Activated naive CD8-positive, alpha-beta T cell treated with anti-CD3 and anti-CD28 coated beads for 36 hours (primary cell): ENCODE measurements around the gene ITGAD. TPM values are rescaled to one million over a fixed set of nuclear protein-coding genes. Genes with fewer than 3 reads are reported as not detected.

Experiments
- DNase-seq: peaks from one replicate; pipeline ENCODE4 v3.0.0; 2021
- H3K27ac Mint-ChIP-seq: one replicate; pipeline ENCODE4 v1.8.0; 2022; ENCODE audit warnings: mild to moderate bottlenecking, moderate library complexity, mixed read lengths
- H3K27me3 Mint-ChIP-seq: one replicate; pipeline ENCODE4 v1.8.0; 2022; ENCODE audit warnings: mild to moderate bottlenecking, mixed read lengths
- H3K36me3 Mint-ChIP-seq: one replicate; pipeline ENCODE4 v1.8.0; 2021; ENCODE audit warnings: mild to moderate bottlenecking, mixed read lengths
- H3K4me1 Mint-ChIP-seq: one replicate; pipeline ENCODE4 v1.8.0; 2021; ENCODE audit warnings: mixed read lengths
- H3K4me3 Mint-ChIP-seq: one replicate; pipeline ENCODE4 v1.8.0; 2022; ENCODE audit warnings: mild to moderate bottlenecking, moderate library complexity, mixed read lengths
- H3K9me3 Mint-ChIP-seq: one replicate; pipeline ENCODE4 v1.8.0; 2022; ENCODE audit warnings: mixed read lengths
- total RNA-seq, 2 experiments: library from RNA; stranded (reverse); gene quantifications; one replicate each; pipeline ENCODE4 v1.2.3, GENCODE V29; 2021

Gene ITGAD
- total RNA-seq, result not detected

GRCh38 chr16:31393056-31393455, at the start of gene ITGAD:
Gene ITGAD, plus strand, starts transcription at chr16:31393335. Its CDS starts 26 bp downstream, at chr16:31393361.
- H3K9me3 Mint-ChIP-seq, result no peaks in the 10 kb centered on the region
- peaks cover 2% of the 10 kb centered on the region for H3K4me1 Mint-ChIP-seq
- H3K27ac Mint-ChIP-seq, result no peak within 1 kb of the TSS
- no peak within 1 kb of the TSS for H3K4me3 Mint-ChIP-seq
- H3K36me3 Mint-ChIP-seq, result no peaks in the 10 kb centered on the region
- DNase-seq, result no peak
- peaks cover 14% of the 10 kb centered on the region for H3K27me3 Mint-ChIP-seq

- Mint-ChIP-seq H3K9me3 (no peaks in the 10 kb centered on the region), H3K27ac (no peak overlapping the region), H3K4me1 (peaks cover 5% of the 10 kb centered on the region), H3K36me3 (no peaks in the 10 kb centered on the region), H3K4me3 (no peak overlapping the region), H3K27me3 (no peaks in the 10 kb centered on the region)
- no peak for DNase-seq
Measured at GRCh38 chr16:31344712-31345111, 48.4 kb upstream of the ITGAD start.

GRCh38 chr16:31347445-31347844, 45.7 kb upstream of the ITGAD start:
- no peak for DNase-seq
- H3K9me3 Mint-ChIP-seq, result no peaks in the 10 kb centered on the region
- no peak overlapping the region for H3K4me3 Mint-ChIP-seq
- H3K27ac Mint-ChIP-seq, result no peak overlapping the region
- no peaks in the 10 kb centered on the region for H3K36me3 Mint-ChIP-seq
- no peaks in the 10 kb centered on the region for H3K27me3 Mint-ChIP-seq
- peaks cover 13% of the 10 kb centered on the region for H3K4me1 Mint-ChIP-seq

- Mint-ChIP-seq H3K27ac (no peak overlapping the region), H3K27me3 (no peaks in the 10 kb centered on the region), H3K4me1 (peaks cover 17% of the 10 kb centered on the region), H3K9me3 (no peaks in the 10 kb centered on the region), H3K36me3 (no peaks in the 10 kb centered on the region), H3K4me3 (no peak overlapping the region)
- no peak for DNase-seq
Measured at GRCh38 chr16:31348579-31348978, 44.6 kb upstream of the ITGAD start.

GRCh38 chr16:31350275-31351005, 42.7 kb upstream of the ITGAD start:
- no peak overlapping the region for H3K4me3 Mint-ChIP-seq
- H3K4me1 Mint-ChIP-seq, result peaks cover 28% of the 10 kb centered on the region
- H3K36me3 Mint-ChIP-seq, result no peaks in the 10 kb centered on the region

GRCh38 chr16:31351246-31351941, 41.7 kb upstream of the ITGAD start:
- DNase-seq, result no peak
- Mint-ChIP-seq H3K27me3 (no peaks in the 10 kb centered on the region), H3K4me3 (no peak overlapping the region), H3K36me3 (no peaks in the 10 kb centered on the region), H3K27ac (no peak overlapping the region), H3K9me3 (no peaks in the 10 kb centered on the region), H3K4me1 (peaks cover 28% of the 10 kb centered on the region)

More at GRCh38 chr16:31350275-31351005, 42.7 kb upstream of the ITGAD start:
- Mint-ChIP-seq H3K27ac (no peak overlapping the region), H3K9me3 (no peaks in the 10 kb centered on the region), H3K27me3 (no peaks in the 10 kb centered on the region)
- DNase-seq, result no peak

GRCh38 chr16:31351942-31352325, 41.2 kb upstream of the ITGAD start:
- Mint-ChIP-seq H3K27ac (peak overlapping the region; percentile 38), H3K27me3 (no peaks in the 10 kb centered on the region), H3K36me3 (no peaks in the 10 kb centered on the region), H3K9me3 (no peaks in the 10 kb centered on the region), H3K4me3 (no peak overlapping the region), H3K4me1 (peaks cover 28% of the 10 kb centered on the region)
- DNase-seq, result no peak

- Mint-ChIP-seq H3K4me3 (no peak overlapping the region), H3K36me3 (no peaks in the 10 kb centered on the region), H3K4me1 (peaks cover 31% of the 10 kb centered on the region), H3K27me3 (no peaks in the 10 kb centered on the region), H3K27ac (peak overlapping the region; percentile 56), H3K9me3 (no peaks in the 10 kb centered on the region)
- no peak for DNase-seq
Measured at GRCh38 chr16:31352376-31353115, 40.6 kb upstream of the ITGAD start.

- peaks cover 36% of the 10 kb centered on the region for H3K4me1 Mint-ChIP-seq
- H3K27ac Mint-ChIP-seq, result peak within 1 kb of the TSS; percentile 87
- DNase-seq, result peak; percentile 76
- peak within 1 kb of the TSS; percentile 63 for H3K4me3 Mint-ChIP-seq
- H3K36me3 Mint-ChIP-seq, result no peaks in the 10 kb centered on the region
- H3K27me3 Mint-ChIP-seq, result no peaks in the 10 kb centered on the region
- no peaks in the 10 kb centered on the region for H3K9me3 Mint-ChIP-seq
Measured at GRCh38 chr16:31354394-31355291, 38.5 kb upstream of the ITGAD start, which contains the start of gene ITGAX. Gene ITGAX, plus strand, starts transcription at chr16:31355176. Its CDS starts 79 bp downstream, at chr16:31355255.

GRCh38 chr16:31355431-31356100, 37.6 kb upstream of the ITGAD start:
- Mint-ChIP-seq H3K36me3 (no peaks in the 10 kb centered on the region), H3K4me3 (peak overlapping the region; percentile 38), H3K27me3 (no peaks in the 10 kb centered on the region), H3K4me1 (peaks cover 36% of the 10 kb centered on the region), H3K9me3 (no peaks in the 10 kb centered on the region), H3K27ac (peak overlapping the region; percentile 87)
- DNase-seq, result no peak

- H3K27ac Mint-ChIP-seq, result no peak overlapping the region
- no peaks in the 10 kb centered on the region for H3K9me3 Mint-ChIP-seq
- H3K4me1 Mint-ChIP-seq, result peaks cover 35% of the 10 kb centered on the region
- H3K36me3 Mint-ChIP-seq, result no peaks in the 10 kb centered on the region
- DNase-seq, result no peak
- H3K27me3 Mint-ChIP-seq, result no peaks in the 10 kb centered on the region
- H3K4me3 Mint-ChIP-seq, result no peak overlapping the region
Measured at GRCh38 chr16:31356566-31357323, 36.4 kb upstream of the ITGAD start.

GRCh38 chr16:31357324-31358109, 35.6 kb upstream of the ITGAD start:
- Mint-ChIP-seq H3K9me3 (no peaks in the 10 kb centered on the region), H3K4me3 (no peak overlapping the region), H3K36me3 (no peaks in the 10 kb centered on the region), H3K4me1 (peaks cover 28% of the 10 kb centered on the region), H3K27me3 (no peaks in the 10 kb centered on the region), H3K27ac (peak overlapping the region; percentile 25)
- no peak for DNase-seq

GRCh38 chr16:31360251-31360650, 32.9 kb upstream of the ITGAD start:
- H3K4me3 Mint-ChIP-seq, result no peak overlapping the region
- DNase-seq, result no peak
- H3K4me1 Mint-ChIP-seq, result peaks cover 14% of the 10 kb centered on the region
- H3K9me3 Mint-ChIP-seq, result no peaks in the 10 kb centered on the region
- H3K27me3 Mint-ChIP-seq, result no peaks in the 10 kb centered on the region
- H3K36me3 Mint-ChIP-seq, result no peaks in the 10 kb centered on the region
- H3K27ac Mint-ChIP-seq, result no peak overlapping the region
